ENCODE data around the gene ZC3H7A. TPM values are rescaled to one million over a fixed set of nuclear protein-coding genes. Genes with fewer than 3 reads are reported as not detected.

Gene ZC3H7A
- total RNA-seq, 1 donor from 2014 or later, result 56.5 TPM

DNA sequence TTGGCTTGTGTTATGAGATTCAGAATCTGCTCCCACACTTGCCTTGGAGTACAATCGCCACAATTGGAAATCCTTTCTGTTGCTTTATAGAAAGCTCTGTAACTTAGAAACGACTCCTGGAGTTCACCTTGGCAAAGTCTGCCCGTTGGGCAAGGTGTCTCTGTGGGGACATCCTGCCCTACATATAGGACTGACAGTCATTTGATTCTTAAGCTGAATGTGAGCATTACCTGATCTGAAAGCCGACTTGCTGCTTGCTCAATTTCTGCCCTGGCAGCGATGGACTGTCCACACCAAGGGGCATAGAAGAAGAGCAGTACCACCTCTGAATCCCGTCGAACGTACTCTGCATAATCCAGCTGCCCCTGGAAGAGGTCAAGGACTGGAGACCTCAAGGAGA, 61.3 kb downstream of the ZC3H7A start:
- no peak for DNase-seq

DNA sequence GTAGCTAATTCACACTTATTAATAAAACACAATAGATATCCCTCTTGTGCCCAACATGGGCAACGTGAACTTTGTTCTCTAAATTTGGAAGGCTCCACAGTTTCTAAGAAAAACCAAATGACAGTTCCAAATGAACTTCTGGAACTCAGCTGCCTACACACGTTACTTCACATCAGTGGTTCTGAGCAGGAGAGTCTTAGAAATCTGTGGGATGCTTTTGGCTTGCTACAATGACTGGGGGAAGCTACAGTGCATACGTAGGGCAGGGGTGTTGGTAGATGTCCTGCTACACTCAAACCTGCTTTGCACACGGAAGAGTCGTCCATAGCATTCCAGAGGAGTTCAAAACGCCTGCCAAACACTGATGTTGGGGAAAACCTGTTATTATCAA, 62.4 kb downstream of the ZC3H7A start:
- no peak for DNase-seq

DNA sequence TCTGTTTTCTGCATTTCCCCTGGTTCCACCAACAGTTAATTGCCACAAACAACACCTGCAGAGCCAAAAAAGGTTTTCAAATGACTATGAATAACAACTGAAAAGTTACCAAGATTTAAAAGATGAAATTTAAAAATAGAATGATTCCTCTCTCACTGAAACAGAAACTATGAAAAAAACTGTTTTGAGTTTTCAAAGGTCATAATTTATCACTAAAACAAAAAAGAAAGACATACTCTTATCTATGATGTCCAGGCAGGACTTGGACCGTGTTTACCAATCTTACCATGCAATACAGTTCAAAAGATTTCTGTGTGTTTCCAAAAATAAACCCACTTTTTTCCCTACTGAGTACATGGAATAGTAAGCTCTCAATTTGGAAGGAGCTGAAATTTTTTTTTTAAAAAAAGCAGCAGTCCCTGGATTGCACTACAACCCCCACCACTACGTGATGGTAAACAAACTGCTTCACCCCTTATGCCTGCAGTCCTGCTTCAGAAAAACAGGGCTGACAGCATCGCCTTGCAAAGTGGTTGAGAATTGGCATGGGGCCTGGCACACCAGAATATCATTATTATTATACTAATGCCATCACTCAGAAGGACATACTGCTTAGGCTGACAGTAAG, 62.9 kb downstream of the ZC3H7A start:
- DNase-seq, result no peak

DNA sequence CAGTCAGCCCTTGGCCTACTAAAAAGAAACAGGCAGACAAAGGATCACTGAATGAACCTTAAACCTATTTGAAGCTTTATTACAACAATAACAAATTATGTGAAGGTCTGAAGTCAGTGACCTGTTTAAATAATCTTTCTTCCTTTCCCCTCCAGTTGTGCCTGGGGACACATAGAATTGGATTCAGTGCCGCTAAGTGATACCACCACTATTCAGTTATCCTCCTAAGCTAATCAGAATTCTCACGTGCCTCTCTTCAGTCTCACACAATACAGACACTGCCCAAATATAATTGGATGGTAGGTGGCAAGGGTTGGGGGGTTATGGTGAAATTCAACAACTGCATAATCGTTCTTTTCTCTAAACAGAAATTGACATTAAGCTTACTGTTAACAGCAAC, 65.8 kb downstream of the ZC3H7A start:
- DNase-seq, result no peak

DNA sequence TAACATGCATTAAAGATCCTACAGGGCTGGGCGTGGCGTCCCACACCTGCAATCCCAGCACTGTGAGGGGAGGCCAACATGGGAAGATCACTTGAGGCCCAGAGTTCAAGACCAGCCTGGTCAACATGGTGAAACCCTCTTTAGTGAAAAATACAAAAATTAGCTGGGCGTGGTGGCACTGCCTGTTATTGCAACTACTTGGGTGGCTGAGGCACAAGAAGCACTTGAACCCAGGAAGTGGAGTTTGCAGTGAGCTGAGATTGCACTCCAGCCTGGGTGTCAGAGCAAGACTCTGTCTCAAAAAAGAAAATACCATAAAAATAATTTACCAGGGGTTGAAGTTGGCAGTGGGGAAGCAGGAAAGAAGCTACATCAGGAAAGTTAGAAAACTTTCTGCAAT, 67.3 kb downstream of the ZC3H7A start:
- DNase-seq, result no peak

DNA sequence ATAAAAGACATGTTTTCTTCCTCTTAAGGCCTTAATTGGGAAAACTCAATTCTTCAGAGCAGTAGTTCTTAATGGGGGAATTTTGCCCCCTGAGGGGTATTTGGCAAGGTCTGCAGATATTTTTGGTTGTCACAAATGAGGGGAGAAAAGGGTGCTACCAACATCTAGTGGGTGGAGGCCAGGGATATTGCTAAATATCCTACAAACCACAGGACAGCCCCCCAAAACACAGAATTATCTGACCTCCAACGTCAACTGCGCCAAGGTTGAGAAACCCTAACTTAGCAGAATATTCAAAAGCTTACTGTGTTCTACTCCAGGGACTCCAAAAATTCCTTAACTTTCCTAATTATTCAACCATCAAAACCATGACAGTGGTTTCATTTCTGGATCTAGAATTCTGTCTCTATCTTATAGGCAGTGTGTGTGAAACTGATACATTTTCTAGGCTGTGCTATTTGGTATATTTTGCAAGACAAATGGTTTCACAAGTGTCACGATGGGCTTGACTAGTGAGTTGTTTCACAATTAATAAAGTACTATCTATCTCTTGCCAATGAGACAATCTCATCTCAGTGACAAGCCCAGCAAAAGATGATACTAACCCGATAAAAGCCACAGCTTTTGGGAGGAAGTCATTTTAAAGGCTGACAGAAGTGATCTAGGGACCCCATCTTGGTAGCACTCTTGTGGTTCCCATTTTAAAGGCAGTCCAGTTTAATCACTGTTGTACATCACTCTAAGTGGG, 69.1 kb downstream of the ZC3H7A start:
- no peak for DNase-seq

DNA sequence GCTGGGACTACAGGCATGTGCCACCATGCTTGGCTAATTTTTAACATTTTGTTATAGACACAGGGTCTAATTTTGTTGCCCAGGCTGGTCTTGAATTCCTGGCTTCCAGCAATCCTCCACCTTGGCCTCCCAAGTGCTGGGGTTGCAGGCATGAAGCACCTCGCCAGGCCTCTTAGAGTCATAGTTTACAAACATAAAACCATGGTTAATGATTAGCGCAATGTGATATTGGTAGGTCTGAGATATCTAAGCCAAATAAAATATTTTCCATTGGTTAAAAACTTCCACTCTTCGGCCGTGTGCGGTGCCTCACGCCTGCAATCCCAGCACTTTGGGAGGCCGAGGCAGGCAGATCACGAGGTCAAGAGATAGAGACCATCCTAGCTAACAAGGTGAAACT, 71.0 kb downstream of the ZC3H7A start:
- DNase-seq, result no peak

DNA sequence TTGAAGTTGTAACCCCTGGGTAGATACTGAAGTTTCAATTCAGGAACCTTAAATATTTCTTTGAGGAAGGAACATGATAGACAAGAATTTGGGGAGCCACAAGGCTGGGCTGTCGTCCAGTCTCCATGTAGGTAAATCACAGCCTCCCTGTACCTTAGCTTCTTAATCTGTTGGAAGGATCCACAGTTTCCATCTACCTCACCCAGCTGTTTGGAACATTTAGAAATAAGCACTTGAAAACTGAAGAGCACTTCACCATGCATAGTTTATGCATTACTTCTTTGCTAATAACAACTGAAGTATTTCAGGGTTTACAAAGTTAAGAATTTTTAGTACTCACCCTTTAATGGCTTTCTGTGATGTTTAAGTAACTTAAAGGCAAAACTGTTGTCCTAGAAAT, 71.6 kb downstream of the ZC3H7A start:
- no peak for DNase-seq

DNA sequence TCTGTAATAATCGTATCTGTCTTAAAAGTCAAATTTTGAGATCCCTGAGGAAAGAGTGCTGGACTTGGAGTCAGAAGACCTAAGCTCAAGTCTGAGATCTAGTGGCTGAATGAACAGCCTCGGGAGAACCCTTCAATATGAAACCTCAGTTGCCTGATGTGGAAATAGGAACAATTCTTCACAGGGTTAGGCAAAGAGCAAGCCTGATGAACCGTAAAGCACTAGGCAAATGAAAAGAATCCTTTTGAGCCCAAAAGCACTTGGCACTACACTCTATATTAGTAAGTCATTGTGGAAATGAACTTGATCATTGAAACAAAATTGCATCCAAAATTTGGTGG, 74.6 kb downstream of the ZC3H7A start:
- no peak for DNase-seq

DNA sequence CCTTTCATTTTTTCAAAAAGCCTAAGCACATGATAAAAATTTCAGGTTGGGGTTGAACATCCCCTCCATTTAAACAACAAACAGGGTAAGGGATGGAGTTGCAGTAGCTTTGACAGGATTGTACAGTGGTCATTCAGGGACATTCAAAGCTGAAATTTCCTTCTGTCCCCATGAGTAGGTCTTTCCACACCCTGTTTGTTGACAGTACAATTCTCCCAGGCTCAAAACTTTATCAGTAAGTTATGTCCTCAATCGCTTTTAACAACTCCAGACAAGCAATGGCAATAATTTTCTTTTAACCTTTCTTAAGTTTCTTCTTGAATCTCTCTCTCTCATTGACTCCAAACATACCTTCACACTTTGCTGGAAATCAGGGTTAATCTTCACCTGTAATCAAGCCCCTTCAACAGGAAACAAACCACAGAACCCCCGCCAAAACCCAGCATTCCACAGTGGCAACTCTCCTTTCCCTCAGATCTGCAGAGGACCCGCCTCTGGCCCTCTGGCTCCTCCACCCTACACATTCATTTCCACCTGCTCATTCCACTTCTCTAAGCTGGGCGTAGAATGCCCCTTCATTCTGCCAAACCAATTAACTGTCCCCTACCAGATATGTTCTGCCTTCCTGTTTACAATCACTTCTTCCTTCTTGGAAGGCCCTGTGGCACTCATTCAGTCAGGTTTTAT, 75.1 kb downstream of the ZC3H7A start:
- DNase-seq, result no peak

DNA sequence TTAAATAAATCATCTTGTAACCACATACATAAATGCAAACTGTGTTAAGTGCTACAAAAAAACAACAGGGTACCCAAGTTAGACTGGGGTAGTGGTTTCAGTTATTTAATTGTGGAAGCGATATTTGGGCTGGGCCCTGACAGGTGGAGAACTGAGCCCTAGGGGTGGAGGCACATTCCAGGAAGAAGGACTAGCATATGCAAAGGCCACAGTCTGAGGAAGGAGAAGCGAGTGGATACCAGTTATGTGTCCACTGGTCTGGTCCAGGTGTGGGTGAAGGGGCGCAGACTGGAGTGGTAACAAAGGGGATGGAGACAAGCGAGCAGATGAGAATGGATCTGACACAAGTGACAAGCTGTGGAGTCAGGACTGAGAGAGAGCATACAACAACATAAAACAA, 77.3 kb downstream of the ZC3H7A start:
- DNase-seq, result no peak

DNA sequence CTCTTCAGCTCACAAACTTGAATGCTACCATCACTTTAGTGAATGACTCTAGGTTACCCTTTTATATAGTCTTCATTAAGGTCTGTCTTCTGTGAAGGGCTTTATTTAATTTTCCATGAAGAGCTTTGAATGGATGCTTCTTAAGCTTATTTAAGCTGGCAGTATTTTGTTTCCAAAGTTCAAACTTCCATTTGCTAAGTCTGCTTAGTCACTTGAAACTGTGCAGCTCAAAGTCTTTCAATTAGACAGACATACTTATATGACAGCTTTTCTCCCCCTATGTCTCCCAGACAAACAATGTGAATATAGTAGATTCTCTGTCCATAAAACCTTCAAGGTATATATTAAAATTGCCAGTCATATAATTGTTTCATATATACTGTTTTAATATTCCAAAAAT, 77.9 kb downstream of the ZC3H7A start:
- DNase-seq, result no peak

DNA sequence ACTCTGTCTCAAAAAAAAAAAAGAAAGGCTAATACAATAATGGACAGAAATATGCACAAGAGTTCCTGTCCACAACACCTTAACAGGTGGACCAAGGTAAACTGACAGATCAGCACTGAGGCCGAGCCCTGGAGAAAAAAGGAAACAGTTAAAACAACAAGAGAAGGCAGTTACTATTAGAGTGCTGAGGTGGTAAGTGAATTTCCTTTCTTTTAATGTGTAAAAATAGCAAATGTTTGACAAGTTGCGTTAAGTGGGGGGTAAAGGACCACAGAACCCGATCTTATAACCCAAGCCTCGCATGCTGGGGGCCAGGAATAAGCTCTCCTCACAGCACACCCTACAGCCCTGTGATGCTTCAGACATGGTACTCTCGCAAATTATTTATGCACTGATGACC, 79.2 kb downstream of the ZC3H7A start:
- DNase-seq, result no peak

DNA sequence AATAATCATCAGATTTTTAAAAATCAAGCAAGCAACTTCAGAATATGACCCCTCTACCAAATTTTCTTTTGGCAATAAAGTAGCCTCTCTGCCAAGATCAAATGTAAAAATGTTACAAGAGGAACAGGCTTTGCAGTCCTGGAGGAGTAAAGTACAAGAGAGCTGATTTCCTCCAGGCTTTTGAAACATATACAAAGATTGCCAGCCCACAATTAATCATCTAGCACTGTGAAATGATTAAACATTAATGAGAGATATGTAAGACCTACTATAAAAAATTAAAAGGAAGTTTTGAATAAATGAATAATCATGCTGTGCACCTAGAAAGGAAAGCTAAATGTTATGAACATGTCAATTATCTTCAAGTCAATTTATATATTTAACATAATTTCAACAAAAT, 80.7 kb downstream of the ZC3H7A start:
- DNase-seq, result no peak

DNA sequence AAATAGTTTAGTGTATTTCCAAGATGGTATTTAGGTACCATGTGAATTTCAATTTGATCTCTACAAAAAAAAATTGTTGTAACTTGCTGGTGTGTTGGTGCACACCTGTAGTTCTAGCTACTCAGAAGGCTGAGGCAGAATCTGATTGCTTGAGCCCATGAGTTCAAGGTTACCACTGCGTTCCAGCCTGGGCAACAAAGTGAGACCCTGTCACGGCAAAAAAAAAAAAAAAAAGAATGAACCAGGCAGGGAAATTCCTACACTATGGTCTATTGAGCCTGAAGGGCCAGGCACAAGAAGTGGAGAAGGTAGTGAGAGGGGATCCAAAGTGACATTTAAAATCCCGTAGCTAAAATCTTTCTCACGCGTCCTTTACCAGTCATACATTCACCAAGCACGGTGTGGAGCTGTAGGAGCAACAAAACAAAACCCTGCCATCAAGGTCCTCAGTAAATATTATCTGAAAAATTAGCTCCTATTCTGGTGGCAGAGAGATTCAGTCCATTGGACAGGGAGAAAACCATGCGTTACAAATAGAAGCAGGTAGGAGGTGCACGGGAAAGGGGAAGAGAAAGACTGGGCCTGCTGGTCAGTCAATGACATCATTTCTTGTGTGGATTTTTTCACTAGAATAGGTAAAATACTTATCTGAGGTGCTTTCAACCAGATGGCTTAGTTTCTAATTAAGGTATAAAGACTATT, 81.7 kb downstream of the ZC3H7A start:
- DNase-seq, result no peak

DNA sequence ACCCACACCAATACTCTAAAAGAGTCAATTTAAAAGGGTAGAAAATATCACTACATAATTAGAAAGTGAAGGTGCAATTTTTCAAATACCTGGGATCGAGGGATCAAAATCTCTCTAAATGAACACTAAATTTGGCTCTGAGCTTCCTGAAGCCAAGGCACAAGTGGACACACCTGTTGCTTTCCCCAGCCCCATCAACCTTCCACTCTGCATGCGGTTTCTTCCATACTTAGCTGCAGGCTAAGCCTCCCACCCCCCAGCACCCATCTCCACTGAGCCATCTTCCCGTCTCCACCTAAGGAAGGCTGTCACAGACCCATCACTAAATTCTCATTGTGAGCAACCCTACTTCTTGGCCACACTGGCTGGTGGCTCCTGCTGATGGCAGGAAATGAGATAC, 84.9 kb downstream of the ZC3H7A start:
- no peak for DNase-seq

DNA sequence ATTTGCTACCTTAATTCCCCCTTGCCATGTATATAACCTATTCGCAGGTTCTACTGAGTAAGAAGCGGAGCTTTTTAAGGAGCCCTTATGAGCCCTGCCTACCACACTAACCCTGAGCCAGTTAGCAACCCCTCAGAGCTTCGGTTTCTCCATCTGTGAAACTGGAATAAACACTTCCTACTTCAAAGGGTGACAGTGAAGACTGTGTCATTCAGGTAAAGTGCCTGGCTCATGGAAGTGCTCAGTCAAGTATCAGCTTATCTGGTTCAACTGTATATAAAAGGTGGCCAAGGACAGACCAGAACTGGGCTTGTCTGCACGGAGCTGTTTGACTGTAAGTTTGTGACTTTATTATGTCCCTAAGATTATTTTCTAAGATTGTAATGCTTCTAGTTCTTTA, 85.4 kb downstream of the ZC3H7A start:
- no peak for DNase-seq

DNA sequence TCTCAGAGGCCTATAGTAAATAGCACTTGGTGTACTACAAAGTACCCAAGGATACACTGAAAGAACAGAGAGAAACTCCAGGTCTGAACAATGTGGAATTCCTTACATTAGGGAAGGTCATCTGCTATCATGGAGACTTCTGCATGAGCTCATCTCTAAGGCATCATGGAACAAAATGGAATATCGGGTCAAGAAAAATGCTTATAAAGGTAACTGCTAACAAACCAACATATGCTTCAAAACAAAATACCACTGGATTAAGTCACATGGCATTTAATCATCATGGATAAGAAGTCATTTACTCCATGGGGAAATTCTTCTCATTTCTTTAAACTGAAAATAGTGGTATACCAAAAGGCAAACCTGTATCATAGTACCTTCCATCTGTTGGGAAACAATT, 88.6 kb downstream of the ZC3H7A start:
- no peak for DNase-seq

DNA sequence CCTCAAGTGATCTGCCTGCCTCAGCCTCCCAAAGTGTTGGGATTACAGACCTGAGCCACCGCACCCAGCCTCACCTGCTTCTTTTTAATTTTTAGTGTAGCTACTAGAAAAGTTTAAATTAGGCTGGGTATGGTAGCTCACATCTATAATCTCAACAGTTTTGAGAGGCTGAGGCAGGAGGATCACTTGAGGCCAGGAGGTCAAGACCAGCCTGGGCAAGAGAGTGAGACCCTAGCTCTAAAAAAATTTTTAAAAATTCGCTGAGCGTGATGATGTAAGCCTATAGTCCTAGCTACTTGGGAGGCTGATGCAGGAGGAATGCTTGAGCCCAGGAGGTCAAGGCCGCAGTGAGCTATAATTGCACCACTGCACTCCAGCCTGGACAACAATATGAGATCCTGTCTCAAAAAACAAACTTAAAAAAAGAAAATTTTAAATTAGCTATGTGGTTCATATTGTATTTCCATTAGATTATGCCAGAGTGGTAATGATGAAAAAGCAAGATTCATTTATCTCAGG, 89.3 kb downstream of the ZC3H7A start:
- no peak for DNase-seq

DNA sequence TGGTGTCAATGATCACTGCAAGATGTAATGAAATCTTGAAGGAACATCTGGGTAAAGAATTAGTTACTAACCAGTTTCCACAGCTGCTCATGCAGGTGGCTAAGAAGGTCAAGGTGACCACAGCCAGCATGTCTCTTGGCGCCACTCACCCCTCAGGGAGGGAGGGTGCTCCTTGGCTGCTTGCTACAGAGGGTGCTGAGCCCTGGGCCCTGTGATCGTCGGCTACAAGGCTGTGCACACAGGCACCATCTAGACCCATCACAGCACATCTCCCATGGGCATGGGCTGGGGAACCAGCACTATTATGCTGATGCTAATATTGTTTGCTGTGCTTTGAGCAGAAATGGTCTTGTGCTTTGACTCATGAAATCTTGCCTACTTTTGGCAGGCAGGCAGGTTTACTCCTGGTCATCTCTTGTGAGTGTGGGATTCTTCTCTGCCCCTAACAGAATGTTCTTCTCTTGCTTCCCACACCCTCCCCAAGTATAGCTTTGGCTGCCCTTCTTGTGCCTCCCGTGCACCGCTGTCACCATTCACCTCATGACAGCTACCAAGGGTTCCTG, 90.8 kb downstream of the ZC3H7A start:
- no peak for DNase-seq

DNA sequence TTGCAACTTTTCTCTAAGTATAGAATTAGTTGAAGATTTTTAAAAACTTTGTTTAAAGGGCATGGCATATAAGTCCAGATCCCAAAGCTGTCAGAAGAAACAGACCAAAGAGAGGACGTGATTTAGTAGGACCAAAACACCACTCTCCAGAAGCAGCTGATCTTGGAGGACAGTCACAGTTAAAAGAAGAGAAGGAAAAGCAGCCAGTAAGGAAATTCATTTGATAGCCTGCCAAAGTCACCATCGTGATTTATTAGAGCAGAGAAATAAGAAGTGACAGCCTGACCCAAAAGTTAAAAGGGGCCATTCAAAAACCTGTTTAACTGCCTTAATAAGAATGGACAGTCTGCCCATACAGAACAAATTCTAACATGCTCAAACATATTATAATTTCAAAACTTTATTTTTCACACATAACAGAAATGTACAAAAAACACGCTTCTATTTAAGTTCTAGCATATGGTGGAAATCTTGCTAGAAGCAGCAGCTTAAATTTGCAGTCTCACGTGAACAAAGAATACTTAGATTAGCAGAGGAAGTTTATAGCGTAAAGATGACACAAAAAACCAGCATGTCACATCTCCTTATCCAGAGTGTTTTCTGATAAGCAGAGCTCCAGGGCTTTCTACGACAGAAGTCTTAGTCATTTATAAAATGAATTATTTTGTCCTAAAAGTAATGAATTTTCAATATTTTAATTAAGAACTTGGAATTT, 91.6 kb downstream of the ZC3H7A start:
- DNase-seq, result no peak

Measured in skin of body (tissue), 2 donors.